GM18868 (cell line): Measurements from ENCODE around the gene DNAJC16.
"Not testable (repeated sequence)": the region's sequence is repeated elsewhere in the genome, so short reads cannot be mapped to it uniquely, and the experiment has no call there.

Experiments
- ATAC-seq: cut with Tn5 transposase; IDR thresholded peaks from one replicate; pipeline ENCODE4 v1.9.1; 2021; ENCODE audit warnings: mild to moderate bottlenecking, moderate library complexity; ENCODE audit not compliant: unreplicated experiment

Gene DNAJC16

DNA sequence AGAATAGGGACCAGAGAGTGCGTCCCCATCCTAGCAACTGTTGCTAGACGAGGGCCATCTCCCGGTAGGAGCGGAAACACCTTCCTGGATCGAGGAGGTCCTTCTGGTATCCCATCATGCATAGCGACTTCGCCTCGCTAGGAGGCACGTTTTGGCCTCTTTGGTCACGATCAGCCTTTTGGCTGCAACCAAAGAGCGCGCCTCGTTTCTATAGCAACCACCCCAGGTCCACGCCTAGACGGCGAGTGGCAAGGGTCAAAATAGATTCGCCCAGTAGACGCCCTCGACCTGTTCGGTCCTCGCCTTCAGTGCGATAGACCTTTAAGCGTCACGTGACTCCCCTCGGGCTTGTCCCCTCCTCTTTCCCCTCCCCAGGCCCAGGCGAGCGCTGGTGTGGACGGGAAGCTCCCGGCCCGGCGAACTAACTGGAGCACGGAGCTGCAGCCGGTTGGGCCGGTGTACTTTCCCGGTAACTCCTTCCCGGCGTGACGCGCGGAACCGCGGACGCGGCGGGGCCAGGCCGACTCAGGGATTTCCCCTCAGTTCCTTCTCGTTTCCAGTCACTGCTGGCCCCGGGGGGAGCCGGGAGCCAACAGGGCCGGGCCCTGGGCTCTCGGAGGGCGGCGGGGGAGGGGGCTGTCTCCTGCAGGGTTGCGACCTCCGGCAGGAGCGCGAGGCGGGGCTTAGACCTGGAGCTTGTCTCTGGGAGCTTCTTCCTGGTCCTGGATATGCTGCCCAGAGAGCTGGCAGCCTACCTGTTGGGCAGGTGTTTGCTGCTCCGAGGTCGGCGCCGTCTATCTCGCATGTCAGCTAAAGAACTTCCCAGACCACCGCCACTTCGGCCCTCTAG lies at the start of gene DNAJC16:
Gene DNAJC16 (plus strand): TSS at position 359 of the 850 bp plus-strand sequence. CDS start 2,258 bp downstream, outside the sequence.
- ATAC-seq = peak; percentile 56

DNA sequence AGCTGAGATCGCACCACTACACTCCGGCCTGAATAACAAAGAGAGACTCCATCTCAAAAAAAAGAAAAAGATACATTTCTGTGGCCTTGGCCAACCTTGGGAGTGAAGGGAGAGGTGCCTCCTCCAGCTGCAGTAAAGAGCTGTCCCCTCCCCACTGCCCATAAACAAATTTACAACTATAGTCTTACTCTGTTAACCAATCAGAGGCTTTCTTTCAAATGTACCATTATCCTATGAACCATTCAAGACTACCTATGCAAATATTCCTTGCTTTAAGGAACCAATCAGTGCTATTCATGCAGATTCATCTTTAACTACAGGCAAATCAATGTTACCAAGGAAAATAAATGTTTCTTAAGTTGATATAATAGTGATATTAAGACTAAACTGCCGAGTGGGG lies 49.7 kb upstream of the DNAJC16 start:
- ATAC-seq = no peak

- ATAC-seq = no peak
Measured at GRCh38 chr1:15477646-15478212, 48.9 kb upstream of the DNAJC16 start.

GRCh38 chr1:15479654-15480347 lies 46.8 kb upstream of the DNAJC16 start:
- ATAC-seq = no peak

- ATAC-seq = not testable (repeated sequence)
Measured at GRCh38 chr1:15482455-15482854, 44.2 kb upstream of the DNAJC16 start.

DNA sequence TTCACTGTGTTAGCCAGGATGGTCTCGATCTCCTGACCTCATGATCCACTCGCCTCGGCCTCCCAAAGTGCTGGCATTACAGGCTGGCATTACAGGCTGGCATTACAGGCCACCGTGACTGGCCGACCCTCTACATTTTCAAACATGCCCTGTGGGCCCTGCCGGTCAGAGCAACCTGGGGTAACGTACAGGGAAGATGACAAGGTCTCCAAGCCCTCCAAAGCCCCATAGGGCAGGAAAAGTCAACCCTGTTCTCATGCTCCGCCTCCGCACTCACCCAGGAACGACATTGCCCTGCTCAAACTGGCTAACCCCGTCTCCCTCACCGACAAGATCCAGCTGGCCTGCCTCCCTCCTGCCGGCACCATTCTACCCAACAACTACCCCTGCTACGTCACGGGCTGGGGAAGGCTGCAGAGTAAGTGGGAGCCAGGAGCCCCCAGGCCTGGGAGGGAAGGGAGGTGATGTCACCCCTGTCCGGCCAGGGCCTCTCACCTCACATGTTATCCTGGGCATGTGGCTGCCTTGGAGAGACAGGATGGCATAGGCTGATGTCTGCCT lies 43.6 kb upstream of the DNAJC16 start:
- not testable (repeated sequence) for ATAC-seq

- ATAC-seq = no peak
Measured at GRCh38 chr1:15483971-15484370, 42.7 kb upstream of the DNAJC16 start.

GRCh38 chr1:15484443-15484842 lies 42.2 kb upstream of the DNAJC16 start:
- ATAC-seq = not testable (repeated sequence)

DNA sequence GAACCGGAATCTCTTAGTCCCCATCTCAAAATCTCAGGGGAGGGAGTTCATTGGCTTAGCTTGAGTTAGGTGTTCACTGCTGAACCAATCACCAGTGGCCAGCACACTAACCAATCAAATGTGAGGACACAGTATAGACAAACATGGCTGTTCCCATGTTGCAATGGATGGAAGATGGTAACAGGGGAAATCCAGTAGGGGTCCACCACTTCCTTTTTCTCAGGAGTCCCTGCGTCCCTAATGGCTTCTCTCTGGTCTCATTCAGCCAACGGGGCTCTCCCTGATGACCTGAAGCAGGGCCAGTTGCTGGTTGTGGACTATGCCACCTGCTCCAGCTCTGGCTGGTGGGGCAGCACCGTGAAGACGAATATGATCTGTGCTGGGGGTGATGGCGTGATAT lies 41.0 kb upstream of the DNAJC16 start:
- no peak for ATAC-seq

GRCh38 chr1:15486844-15487610 lies 39.6 kb upstream of the DNAJC16 start:
- not testable (repeated sequence) for ATAC-seq

DNA sequence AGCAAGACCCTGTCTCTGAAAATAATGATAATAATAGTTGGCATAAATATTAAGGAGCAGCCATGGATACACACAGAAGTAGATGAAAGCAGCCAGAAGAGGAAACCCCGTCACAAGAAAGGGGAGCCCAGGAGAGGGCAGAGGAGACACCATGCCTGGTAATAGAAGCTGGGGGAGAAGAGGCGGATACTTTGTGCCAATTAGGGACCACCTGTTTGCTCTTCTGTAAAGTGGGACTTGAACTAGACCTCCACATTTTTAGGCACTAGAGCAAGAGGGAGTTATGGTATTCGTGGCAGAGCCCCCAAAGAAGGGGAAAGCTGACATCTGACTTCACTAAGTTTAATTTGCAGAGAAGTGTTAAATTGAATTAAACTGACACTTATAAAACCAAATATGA lies 38.3 kb upstream of the DNAJC16 start:
- ATAC-seq = no peak

DNA sequence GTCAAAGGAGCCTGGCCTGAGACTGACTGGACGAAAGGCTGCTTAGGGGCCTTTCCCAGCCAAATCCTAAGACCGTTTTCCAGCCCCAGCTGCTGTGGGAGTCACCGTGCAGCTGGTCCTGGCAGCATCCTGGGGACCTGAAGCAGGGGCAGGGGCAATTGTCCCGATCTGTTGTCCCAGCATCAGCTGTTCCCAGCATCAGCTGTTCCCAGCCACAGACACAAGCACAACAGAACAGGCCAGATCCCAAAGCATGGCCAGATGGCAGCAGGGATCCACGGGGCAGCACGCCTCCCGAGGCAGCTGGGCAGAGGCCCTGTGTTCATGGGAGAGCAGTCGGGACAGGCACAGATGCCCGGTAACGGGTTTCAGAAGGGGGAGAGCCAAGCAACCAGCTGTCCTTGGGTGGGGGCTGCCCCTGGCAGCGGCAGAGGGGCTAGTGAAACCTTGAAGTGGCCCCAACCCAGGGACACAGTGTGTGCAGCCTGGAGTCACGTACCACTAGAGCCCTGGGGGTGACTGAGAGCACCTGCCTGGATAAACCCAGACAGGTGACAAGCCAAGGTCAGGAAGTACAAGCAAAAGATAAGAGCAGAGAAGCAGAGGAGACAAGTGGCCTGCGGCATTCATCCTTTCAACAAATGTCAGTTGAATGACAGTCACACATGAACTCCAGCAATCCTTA lies 37.5 kb upstream of the DNAJC16 start:
- ATAC-seq = no peak

- not testable (repeated sequence) for ATAC-seq
Measured at GRCh38 chr1:15491010-15491409, 35.6 kb upstream of the DNAJC16 start.

- no peak for ATAC-seq
Measured at GRCh38 chr1:15492596-15492995, 34.1 kb upstream of the DNAJC16 start.

DNA sequence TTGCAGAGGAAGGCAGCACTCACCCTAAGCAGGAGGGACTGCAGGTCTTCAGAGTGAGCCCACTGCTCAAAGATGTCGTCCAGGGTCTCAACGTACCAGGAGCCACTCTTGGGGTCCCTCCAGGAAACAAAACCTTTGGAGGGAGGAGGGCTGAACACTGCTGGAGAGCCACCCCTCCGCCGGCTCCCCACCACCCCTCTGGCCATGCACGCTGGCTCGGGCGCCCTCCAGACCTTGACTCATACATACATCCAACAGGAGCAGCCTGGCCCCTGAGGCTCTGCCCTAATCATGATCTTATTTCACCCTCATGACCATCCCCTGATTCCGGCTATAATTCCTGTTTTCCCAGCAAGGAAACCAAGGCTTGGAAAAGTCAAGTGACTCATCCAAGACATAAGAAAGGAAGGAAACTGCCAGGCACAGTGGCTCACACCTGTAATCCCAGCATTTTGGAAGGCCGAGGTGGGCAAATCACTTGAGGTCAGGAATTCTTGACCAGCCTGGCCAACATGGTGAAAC lies 32.7 kb upstream of the DNAJC16 start:
- ATAC-seq = no peak

DNA sequence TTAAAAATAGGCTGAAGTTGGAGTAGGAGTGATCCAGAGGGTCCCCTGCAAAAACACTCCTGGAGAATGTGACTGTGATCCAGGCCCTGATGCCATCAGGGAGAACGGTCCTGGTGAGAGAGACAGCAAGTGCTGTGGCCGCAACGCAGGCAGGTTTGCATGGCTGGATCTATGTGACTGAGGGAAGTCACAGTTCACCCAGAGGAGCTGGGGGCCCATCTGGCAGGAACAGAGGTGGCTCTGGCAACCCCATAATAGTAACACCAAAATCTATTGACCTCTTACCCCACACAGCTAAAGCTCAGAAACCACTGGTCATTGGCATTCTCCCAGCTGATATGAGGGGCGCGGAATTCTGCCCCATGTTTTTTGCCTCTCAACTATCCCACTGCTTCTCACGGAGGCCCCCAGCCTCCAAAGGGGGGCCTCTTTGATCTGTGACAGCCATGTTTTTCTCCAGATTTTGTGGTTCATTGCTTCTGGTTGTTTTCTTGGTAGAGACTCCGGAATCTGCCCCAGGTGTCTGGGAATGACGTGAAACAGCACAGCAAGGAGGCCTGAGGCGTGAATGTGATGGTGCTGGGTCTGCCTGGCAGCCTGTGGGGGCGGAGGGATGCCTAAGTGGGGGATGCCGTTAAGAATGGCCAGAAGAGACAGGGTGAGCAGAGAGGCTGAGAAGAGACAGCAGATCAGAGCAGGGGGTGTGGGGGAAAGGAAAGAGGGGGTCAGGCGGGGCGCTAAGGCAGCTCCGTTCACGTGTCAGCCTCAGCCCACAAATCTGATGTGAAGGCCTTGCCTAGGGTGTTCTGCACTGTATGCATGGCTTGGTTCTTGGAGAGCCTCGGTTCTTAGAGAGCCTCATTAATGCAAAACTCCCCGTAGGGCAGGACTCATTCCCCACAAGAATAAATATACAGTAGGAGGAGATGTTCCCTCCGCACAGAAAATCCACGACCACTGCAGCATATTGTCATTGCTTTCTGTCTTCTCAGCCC lies 26.2 kb upstream of the DNAJC16 start:
- no peak for ATAC-seq

DNA sequence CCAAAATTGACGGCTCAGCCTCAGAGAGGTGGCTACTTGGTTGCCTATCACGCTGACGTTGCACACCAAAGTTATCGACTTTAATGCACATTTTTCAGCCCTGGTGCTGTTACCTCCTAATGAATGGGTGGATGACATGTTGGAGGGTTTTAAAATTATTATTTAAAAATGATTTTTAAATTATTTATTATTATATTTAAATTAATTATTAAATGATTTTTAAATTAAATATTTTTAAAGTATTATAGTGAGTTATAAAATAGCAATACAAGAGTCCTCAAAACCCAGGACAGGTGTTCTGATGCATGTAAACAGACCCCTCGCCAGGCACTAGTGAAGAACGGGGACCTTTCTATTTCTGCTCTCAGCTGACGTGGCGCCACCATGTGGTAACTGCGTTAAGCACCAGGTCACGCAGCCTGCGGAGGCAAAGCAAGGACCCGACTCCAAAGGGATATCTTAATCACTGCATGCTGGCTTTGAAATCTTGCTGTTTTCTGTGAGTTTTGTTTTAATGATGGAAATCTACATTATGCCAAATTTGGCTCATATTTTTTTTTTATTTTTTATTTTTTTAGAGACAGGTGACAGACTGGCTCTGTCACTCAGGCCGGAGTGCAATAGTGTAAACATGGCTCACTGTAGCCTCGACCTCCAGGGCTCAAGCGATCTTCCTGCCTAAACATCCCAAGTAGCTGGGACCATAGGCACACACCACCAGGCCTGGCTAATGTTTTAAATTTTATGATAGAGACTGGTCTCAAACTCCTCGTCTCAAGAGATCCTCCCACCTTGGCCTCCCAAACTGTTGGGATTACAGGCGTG lies 25.2 kb upstream of the DNAJC16 start:
- ATAC-seq = no peak

DNA sequence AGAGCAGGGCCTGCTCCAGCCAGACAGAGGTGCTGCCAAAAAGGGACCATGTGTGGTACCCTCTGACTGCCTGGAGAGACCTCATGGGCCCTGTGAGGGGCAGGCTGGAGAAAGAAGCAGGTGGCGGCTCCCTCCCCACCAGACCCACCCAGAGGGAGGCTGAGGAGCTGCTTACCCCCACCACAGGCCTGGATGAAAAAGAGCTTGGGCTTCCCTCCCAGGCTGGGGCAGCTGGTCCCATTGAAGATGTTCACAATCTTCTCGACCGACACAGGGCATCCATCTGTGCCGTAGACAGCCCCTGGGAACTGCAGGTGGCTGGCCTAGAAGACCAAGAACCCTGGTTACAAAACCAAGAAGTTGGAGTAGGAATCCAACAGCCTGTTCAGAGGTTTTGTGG lies 22.2 kb upstream of the DNAJC16 start:
- ATAC-seq = no peak
